GM19397 (cell line): ENCODE results near the gene SAFB.

Experiments used
- ATAC-seq: cut with Tn5 transposase; IDR thresholded peaks from one replicate; pipeline ENCODE4 v1.9.1; 2021; ENCODE audit warnings: mild to moderate bottlenecking, moderate library complexity; ENCODE audit not compliant: unreplicated experiment

SAFB gene

DNA sequence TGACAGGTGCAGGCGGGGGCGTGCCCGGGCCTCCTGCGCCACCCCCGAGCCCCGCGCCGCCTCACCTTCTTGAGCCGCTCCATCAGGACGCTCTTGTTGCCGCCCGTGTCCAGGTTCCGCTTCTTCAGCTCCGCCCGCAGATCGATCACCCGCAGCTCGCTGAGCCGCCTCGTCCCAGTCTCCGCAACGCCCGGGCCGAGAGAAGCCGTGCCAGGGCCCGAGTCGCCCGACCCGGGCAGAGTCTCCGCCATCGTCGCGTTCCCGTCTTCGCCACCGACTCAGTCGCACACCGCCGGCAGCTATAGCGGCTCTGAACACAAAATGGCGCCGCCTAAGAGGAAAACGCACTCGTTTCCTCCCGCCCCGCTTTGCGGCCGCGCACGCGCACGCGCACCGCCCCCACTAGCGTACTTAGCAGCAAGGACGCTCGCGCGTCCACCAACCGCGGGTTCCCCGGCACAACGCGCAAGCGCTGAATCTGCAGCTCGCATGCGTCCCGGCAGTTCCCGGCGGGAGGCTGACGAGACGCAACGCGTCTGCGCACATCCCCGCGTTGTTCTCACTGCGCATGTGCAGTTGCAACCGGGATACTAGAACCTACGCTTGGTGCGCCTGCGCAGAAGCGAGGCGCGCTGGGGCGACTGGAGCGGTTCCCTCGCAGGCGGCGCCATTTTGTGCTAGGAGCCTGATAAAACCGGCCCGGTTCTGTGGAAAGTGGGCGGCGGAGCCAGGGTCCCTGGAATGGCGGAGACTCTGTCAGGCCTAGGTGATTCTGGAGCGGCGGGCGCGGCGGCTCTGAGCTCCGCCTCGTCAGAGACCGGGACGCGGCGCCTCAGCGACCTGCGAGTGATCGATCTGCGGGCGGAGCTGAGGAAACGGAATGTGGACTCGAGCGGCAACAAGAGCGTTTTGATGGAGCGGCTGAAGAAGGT, at the start of gene SAFB, which contains the start of gene SAFB2:
Gene SAFB (plus strand): TSS at position 619 of the 932 bp plus-strand sequence. CDS start 123 bp downstream, at position 742.
Gene SAFB2 (minus strand): TSS at position 312 of the 932 bp plus-strand sequence. CDS start 61 bp downstream, at position 251.
- ATAC-seq: peak; percentile 76

DNA sequence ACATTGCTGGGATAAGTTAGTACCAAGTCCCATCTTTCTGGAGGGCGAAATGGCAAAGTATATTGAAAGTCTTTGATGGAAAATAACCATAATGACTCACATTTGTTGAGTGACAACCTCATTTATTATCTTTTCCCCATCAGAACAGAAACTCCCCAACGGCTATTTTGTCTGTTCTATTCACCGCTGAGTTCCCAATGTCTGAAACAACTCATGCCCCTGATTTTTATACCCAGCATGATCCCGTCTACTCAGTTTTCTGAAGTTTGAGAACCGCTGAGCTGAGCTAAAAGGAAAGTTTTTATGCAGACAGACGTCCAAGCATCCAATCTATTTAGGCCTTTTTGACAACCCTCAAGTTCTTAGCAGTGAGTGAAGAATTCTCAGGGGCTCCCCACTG, 47.3 kb upstream of the SAFB start:
- ATAC-seq: no peak

DNA sequence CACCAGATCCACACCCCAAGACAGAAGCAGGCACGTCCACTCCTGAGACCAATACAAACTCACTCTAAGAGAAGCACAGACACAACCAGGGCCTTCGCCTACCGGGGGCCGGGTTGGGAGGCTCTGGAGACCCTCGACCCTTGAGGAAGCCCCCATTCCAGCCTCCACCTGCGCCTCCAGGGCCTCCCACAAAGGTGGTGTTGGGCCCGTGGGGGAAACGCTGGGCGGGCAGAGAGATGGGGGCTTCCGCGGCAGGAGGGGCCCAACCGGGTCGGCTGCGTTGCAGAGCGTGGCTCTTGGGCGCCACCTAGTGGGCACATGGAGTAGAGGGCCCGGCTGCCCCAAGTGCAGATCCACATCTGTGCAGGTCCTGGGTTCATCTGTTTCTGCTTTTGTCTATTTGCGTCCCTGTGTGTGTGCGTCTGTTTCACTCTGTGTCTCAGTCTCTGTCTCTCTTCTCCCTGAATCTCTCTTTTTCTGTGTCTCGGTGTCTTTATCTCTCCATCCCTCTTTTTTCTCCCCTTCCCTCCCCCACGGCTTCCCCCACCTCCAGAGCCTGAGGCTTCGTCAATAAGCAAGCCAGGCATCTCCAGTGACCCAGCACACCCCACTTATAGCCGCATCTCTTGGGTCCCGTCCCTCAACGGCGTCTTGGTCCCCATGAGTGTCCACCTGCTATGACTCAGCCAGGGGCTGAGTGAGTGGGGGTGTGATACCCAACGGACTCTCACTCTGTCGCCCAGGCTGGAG, 44.6 kb upstream of the SAFB start:
- ATAC-seq: no peak

DNA sequence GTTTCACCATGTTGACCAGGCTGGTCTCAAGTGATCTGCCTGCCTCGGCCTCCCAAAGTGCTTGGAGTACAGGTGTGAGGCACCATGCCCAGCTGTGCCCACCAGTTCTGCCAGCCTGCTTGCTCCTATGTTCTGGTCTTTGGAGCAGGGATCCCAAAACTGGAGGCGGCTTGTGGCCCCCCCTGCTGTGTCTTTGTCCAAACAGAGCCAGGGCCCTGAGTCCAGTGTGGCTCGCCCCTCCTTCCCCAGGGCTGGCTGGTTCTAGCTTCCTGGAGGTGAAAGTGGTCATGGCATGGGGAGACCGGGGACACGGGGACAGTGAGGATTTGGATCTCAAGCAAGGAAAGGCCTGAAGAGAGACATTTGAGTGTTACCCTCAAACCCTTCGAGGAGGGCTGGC, 43.6 kb upstream of the SAFB start:
- no peak for ATAC-seq

DNA sequence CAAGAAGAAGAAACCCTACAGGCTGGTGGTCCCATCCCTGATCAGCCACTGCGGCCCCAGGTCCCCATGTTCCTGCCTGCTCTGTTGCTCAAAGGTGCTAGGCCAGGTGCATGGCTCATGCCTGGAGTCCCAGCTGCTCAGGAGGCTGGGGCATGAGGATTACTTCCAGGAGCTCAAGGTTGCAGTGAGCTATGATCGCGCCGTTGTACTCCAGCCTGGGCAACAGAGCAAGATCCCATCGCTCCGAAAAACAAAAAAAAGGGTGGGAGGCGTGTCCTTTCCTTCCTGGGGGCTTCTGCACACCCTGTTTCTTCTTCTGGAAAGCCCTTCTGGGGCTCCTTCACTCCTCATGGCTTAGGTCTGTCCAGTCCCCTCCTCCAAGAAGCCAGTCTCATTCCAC, 43.2 kb upstream of the SAFB start:
- ATAC-seq: no peak

DNA sequence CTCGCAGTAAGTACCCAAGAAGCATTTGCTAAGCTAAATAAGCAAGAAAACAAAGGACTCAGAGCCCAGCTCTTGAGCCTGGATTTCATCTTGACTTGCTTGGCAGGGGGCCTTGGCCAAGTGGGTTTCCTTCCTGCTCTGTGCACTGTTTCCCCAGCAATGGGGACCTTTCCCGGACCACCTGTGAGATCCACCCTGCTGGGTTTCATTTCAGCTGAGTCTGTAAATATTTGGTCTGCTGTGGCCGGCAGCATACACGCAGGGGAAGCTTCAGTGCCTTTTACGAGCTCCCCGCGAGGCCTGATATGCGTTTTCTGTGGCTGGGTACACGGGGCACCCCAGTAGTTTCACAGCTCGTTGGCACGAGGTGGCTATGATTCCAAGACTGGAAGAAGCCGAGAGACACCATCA, 42.7 kb upstream of the SAFB start:
- no peak for ATAC-seq

DNA sequence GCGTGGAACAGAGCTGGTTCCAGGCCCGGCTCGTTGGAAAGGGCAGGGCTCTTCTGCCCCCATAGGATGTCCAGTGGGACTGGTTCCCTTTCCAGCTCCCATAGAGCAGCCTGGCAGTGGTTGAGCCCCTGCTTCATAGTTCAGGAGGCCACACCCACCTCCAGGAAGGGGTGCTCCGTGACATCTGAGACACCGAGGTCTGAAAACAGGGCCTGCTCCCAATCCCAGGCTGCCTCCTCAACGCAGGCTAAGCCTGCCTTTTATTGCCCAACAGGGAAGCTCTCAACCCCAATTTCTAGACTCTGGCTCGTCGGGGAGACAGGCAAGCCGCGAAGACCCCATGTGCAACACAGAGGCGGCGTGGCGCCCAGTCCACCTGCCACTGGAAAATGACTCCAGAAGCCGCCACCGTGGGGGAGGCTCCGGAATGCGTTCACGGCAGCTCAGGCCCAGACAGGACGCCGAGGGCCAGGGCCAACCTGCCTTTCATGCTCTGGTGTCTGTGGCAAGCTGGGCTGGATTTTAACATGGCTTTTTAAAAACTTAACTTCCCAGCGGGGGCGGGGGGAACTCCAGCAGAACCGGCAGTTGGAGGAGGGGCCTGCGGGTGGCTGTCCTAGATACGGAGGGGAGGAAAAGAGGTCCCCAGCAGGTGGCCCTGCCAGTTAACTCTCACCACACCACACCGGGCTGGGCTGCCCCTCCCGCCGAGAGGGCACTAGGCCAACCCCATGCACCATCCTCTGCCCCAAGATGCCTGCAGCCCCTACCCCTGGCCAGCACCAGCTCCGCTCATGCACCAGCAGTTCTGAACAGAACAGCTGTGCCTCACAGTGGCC, 37.2 kb upstream of the SAFB start:
- ATAC-seq: no peak

DNA sequence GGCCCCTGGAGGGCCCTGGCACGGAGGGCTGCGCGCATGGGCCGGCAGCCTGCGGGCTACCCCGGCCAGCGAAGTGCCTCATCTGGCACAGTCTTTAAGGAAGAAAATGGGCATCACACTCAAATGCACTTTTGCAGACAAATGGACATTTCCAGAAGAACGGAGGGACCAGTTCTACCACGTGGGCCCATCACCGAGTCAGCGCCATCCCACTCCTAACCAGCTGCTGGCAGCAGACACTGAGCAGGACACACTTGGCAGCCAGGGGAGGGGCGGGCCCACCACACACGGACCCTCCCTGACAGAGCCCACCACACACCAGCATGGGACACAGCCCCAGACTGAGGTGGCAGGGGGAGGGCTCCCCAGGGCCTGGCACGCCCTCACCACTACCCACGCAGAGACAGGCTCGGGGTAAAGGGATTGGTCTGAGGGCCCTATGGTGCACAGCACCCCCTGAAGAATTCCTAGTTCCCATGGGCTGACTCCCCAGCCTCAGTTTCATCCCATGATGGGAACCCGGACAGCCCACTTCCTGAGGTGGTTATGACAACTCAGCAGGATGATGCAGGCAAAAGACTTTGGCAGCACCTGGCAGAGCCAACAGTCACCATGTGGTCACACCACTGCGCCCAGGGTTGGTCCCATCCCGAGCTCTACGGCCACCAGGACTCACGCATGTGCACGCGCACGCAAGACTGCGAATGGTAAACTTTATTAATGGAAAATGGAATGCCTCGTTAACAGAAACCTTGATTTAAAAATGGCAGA, 36.4 kb upstream of the SAFB start:
- no peak for ATAC-seq

DNA sequence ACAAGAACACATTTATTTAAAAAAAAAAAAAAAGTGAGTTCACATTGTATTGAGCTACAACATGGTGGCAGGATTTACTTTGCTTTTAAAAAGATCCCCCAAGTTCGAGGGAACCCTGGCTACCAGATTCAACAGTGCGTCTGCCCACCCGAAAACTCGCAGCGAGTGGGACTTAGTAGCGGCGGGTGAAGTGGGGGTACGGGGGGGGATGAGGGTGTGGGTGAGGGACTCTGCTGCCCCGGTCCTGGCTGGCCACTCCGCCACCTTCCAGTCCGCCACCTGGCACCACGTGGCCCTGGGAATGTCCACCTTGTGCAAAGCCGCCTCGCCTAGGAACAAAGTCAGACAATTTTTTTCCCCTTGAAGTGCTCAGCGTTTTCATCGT, 35.8 kb upstream of the SAFB start:
- no peak for ATAC-seq

DNA sequence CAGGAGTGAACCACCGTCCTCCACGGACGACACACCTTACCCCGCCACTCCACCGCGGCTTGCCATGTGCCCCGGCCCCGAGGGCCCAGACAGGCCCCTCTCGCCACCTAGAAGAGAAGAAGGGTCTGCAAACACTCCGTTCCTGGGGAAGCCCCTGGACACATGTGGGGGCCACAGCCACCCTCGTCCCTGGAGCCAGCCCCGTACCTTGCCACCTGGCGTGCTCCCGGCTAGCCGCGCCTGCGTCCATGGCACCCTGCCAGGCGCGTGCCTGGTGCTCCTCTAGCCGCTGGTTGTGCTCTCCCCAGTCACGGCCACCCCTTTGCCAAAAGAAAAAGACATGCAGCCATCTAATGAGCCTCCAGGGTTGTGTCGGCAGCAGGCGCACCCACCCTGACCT, 35.2 kb upstream of the SAFB start:
- no peak for ATAC-seq

DNA sequence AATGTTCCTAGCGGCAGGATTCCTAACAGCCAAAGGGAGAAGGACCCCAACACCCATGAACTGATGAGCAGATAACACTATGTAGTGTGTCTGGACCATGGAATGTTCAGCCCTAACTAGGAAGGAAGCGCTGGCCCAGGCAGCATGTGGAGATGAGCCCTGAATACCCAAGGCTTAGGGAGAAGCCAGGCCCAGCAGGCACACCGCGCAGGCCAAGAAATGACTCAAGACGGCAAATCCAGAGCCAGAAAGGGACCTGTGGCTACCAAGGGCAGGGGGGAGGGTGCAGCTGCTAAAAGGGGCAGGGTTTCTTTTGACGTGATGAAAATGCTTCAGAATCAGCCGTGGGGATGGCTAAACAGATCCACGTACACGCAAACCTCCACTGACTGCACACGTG, 34.4 kb upstream of the SAFB start:
- no peak for ATAC-seq

DNA sequence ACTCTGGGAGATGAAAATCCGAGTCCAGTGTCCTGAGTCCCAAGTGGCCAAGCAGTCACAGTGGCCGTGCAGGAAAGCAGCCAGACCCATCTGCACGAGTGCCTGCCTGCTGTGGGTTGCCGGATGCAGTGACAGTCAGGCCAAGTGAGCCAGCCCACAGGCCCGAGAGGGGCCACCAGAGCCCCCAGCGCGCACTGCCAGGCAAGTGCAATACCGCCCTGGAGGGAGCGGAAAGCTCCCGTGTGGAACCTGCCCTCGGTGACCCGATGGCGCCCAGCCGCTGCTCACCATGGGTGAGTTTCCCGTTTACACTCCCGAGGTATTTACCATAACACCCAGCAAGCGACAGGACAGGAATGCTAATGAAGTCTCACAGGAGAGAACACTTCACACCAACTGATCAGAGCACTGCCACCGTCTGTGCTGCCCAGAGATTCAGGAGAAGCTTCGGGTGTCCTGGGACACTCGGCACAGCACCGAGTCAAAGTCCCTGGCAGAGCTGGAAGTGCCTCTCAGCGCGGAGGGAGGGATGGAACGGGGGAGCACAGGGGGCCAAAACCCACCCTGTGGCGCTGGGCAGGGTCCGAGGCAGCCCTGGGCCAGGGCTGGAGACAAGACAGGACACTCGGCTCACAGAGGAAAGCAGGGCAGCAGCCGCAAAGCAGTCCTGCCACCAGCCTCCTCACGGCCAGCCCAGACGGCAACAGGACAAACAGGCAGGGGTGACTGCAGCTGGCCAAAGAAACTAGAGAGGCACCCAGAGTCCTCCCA, 33.8 kb upstream of the SAFB start:
- no peak for ATAC-seq

DNA sequence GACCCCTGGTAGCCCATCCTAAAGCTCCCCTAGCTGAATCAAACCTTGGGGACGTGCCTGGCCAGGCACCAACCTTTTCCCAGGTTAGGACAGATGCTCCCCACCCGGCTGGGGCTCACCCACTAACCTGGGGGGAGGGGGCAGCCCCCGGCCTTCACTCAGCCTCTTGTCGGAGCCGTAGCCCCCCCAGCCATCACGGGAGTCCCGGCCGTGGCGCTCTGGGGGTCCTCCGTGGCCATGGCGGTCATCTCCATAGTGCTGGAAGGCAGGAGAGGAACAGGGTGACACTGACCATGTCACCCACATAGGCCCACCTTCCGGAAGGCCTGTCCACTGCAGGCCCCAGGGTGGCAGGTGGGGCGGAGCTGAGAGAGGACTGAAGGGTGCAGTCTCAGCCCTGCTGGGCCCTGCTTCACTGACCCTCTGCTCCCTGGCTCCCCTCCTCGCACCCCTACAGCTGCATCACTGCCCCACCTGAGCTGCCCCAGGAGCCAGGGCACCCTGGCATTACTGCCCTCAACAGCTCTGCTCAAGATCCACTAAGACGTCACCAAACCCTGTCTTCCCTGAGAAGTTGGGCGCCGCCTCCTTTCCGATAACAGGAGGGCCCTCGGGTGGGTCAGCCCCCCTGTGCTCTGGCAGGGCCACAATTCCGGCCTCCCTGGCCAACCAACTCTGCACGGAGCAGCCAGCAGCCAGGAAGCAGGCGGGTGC, 32.6 kb upstream of the SAFB start:
- no peak for ATAC-seq

DNA sequence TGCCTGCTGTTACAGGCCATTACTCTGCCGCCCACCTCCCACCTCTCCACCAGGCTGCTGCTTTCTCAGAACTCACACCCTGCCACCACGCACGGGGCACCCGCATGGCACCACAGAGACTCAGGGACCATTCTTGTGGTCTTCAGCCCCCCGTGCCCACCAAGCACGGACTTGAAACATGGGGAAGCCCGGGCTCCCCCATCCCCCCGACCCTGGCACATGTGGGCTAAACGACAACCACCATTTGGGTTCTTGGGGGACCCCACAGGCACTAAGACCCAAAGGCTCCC, 32.1 kb upstream of the SAFB start:
- ATAC-seq: no peak

DNA sequence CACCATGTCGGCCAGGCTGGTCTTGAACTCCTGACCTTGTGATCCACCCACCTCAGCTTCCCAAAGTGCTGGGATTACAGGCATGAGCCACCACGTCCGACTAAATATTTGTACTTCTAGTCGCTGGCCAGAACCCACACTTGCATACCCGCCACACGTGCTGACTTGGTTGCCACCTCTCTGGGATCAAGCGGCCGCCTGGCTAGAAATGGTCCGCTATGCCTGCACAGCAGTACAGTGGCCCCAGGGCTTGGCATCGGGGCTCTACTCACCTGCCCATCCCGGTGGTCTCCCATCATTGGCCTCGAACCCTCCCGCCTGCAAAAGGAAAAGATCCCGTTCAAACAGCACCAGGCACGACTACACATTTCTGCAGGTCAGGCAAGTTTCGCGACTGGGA, 31.4 kb upstream of the SAFB start:
- no peak for ATAC-seq

DNA sequence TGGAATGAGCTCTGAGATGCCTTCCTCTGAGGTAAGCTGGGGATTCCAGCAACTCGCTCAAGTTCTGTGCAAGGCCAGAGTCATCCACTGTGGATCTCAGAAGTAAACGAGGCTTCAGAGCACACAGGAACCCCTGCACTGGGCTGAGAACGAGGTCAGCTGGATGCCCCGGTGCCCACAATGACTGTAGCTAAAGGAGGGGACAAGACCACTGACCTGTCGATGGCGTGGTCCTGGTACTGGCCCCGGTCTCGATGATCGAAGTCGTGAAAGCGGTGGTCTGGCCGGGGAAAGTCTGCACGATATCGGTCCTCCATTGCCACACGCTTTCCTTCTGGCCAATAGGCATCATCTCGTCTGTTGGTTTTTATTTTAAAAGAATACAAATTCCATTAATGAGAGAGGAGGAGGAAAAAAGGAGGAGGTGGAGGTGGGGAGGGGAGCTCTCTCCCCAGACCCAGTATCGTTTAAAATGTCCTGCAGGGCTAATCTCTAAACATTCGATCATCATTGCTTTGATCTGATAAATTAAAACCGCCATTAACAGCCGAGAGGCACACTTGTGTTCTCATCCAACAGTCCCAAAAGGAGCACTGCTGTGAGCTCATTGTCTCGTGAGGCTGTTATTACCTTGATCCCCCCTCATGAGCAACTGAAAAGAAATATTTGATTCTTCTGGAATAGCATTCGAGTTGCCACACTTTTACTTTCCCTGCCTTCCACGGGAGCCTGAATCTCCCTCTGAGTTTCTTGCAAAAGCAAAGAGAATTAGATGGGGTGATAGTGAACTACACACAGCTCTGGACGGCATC, 30.1 kb upstream of the SAFB start:
- ATAC-seq: no peak

DNA sequence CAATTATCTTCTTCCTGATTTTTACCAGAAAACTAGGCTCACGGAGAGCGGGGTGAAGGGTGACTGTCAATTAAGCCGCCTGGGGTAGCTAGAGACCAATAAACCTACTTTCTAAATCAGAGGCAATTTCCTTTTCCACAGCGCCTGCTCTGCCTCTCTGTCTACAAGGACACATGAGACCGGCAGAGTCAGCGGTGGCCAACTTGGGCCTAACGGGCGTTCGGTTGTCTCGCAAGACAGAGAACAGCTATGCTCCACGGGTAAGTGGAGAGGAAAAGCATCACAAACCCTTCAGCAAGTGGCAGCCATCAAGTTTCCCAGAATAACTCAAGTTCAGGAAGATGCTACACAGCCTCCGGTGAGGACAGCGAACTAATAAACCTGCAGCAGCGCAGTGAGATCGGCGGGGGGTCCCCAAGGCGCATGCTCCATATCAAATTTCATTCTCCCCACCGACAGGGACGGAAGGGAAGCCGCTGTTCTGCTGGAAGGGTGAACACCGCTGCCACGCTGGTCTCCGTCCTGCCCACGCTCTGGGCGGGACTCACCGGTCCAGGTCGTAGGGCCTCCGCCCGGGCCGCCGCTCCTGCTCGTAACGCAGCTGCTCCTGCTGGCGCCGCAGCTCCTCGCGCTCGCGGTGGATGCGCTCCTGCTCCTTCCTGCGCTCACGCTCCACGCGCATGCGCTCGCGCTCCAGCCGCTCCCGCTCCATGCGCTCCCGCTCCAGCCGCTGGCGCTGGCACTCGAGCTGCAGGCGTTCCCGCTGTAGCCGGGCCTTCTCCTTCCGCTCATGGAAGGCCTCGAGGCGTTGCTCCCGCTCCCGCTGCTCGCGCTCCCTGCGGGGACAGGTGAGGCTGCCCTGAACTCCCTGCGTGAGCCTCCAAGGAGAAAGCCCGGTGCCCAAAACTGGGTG, 29.3 kb upstream of the SAFB start:
- no peak for ATAC-seq
